ENCODE data around the gene ATP6V0E1. TPM values are rescaled to one million over a fixed set of nuclear protein-coding genes. Genes with fewer than 3 reads are reported as not detected.
A peak's percentile ranks its signal among the peaks of the same experiment; 100 is the strongest.

Gene ATP6V0E1
- total and polyA plus RNA-seq, 11 donors, result 127 to 242 (median 204) TPM

DNA sequence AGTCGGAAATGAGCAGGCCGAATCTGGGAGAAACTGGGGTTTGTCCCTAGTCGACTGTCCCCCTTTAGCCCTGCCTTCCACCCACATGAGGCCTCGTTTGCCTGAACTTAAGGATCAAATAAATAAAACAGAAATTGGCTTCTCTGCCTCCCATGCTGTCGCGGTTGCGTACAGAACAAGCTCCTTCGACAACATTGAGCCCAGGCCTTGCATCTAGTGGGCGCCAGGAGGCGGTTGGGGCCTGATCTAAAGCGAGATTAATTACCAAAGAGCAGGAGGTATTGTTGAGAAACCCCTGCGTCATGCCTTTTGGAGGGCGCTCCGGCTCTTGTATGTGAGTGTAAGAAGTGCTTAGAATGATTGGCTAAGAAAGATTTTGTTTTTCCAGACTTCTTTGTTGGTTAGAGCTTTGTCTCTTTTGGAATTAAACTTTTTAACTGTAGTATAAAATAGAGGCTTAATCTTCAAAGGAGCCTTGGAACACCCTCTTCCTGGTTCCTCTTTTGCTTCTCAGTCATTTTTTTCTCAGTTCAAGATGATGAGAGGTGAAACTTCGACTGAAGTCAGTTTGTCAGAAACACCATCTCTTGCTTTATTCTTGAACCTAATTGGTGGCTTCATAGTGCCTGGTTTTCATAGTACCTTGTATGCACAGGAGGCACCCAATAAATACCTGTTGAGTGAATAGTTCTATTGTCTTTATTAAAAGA is 828 bp downstream of the ATP6V0E1 start:
- Histone ChIP-seq H3K4me1 (peaks cover 0 to 53% (median 16%) of the 10 kb centered on the region in 12 donors), H3K27ac (peak overlapping the region; percentile 81 to 98 (median 94)), H3K9me3 (no peaks in the 10 kb centered on the region), H3K4me3 (peak overlapping the region; percentile 71 to 99 (median 88)), H3K27me3 (no peaks in the 10 kb centered on the region), H3K36me3 (peaks cover 0 to 32% (median 18%) of the 10 kb centered on the region in 9 donors)
- WGBS, 4 donors, result 0 to 1% (median 0%) methylated on average over 14 to 15 of the region's 15 CpGs
- ATAC-seq (peak; percentile 13 to 72 (median 60)), DNase-seq (peak in 4 of 5 donors; percentile 51 to 66 (median 56))
- intact Hi-C loops (cut with DNase I), result loop anchor here in 9 of 10 donors (5.0 to 10.0 kb wide), 6 partner anchors 73 to 303 kb away; partner anchors contain the start of genes BNIP1 (in 6 of the 9) and CREBRF (in 1 of the 9)
- TF ChIP-seq, protein P1, sequence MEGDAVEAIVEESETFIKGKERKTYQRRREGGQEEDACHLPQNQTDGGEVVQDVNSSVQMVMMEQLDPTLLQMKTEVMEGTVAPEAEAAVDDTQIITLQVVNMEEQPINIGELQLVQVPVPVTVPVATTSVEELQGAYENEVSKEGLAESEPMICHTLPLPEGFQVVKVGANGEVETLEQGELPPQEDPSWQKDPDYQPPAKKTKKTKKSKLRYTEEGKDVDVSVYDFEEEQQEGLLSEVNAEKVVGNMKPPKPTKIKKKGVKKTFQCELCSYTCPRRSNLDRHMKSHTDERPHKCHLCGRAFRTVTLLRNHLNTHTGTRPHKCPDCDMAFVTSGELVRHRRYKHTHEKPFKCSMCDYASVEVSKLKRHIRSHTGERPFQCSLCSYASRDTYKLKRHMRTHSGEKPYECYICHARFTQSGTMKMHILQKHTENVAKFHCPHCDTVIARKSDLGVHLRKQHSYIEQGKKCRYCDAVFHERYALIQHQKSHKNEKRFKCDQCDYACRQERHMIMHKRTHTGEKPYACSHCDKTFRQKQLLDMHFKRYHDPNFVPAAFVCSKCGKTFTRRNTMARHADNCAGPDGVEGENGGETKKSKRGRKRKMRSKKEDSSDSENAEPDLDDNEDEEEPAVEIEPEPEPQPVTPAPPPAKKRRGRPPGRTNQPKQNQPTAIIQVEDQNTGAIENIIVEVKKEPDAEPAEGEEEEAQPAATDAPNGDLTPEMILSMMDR (IDR thresholded peaks at IDR 0.05), result peak in 10 of 12 donors; percentile 6 to 44 (median 30)
- no peak for TF ChIP-seq POLR2A (IDR thresholded peaks at IDR 0.05)

DNA sequence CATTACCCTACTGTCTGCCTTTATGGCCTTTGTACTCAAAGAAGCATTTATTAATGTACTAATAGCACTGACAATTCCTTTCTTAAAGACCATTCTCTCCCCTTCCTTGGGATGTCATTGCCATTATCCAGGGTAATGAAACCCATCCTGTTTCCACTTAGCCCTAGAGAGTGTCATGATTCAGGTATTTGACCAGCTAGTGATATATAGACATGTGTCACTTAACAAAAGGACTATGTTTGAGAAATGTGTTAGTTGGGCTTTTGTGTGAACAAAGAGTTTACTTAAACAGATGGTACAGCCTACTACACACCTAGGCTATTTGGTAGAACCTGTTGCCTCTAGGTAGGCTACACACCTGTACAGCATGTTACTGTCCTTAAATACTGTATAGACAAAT is 2.0 kb downstream of the ATP6V0E1 start:
- Histone ChIP-seq H3K36me3 (peaks cover 0 to 41% (median 23%) of the 10 kb centered on the region in 9 donors), H3K4me1 (peaks cover 0 to 54% (median 18%) of the 10 kb centered on the region in 12 donors), H3K9me3 (no peaks in the 10 kb centered on the region), H3K4me3 (peak overlapping the region in 7 of 12 donors; percentile 2 to 98 (median 85)), H3K27me3 (no peaks in the 10 kb centered on the region), H3K27ac (no peak overlapping the region)
- DNase-seq (no peak), ATAC-seq (no peak)
- TF ChIP-seq, protein P1 (IDR thresholded peaks at IDR 0.05), result no peak
- TF ChIP-seq POLR2A (IDR thresholded peaks at IDR 0.05), result no peak
- intact Hi-C loops (cut with DNase I), result loop anchor here in 5 of 10 donors (10.0 kb wide), 2 partner anchors 159 to 299 kb away; partner anchors contain the start of gene BNIP1 (in 4 of the 5)

DNA sequence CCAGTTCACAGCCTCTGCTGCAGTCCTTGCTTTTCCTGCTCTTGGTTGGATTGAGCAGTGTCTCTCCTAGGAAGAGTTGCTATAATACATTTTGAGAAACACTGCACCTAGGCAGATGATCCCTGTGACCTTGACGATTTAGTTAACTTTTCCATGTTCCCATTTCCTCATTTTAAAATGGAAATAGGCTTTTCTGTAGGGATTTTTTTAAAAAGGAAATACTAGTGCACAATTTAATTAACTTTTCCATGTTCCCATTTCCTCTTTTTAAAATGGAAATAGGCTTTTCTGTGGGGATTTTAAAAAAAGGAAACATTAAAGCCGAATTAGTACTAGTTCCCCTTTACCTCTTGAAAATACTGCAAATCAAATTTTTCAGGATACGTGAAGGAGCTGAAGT is 4.7 kb downstream of the ATP6V0E1 start:
- Histone ChIP-seq H3K4me3 (no peak overlapping the region), H3K36me3 (peaks cover 0 to 66% (median 31%) of the 10 kb centered on the region in 9 donors), H3K27me3 (no peaks in the 10 kb centered on the region), H3K4me1 (peaks cover 0 to 52% (median 16%) of the 10 kb centered on the region in 12 donors), H3K27ac (no peak overlapping the region), H3K9me3 (no peaks in the 10 kb centered on the region)
- no peak for ATAC-seq
- no peak for DNase-seq
- TF ChIP-seq, protein P1 (IDR thresholded peaks at IDR 0.05), result no peak
- no peak for TF ChIP-seq POLR2A (IDR thresholded peaks at IDR 0.05)
- intact Hi-C loops (cut with DNase I), result loop anchor here in 5 of 10 donors (10.0 kb wide), 2 partner anchors 157 to 297 kb away; partner anchors contain the start of gene BNIP1 (in 4 of the 5)
- WGBS, 4 donors, result 55 to 67% (median 59%) methylated on average over 3 of the region's 3 CpGs

DNA sequence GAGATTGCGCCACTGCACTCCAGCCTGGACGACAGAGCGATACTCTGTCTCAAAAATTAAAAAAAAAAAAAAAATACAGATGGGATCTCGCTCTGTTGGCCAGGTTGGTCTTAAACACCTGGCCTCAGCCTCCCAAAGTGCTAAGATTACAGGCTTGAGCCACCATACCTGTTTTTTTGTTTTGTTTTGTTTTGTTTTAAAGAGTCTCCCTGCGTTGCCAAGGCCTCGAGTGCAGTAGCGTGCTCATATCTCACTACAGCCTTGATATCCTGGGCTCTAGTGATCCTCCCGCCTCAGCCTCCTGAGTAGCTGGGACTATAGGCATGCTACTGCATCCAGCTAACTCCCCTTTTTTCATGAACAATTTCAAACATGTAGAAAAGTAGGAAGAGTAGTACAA is 7.2 kb downstream of the ATP6V0E1 start:
- intact Hi-C loops (cut with DNase I), result no loop called here
- H3K4me3 ChIP-seq, result no peak overlapping the region
- ATAC-seq, result no peak
- peaks cover 0 to 39% (median 6%) of the 10 kb centered on the region in 12 donors for H3K4me1 ChIP-seq
- WGBS, 4 donors, result 93 to 95% (median 93%) methylated on average over 8 of the region's 8 CpGs
- no peak for TF ChIP-seq POLR2A (IDR thresholded peaks at IDR 0.05)
- TF ChIP-seq, protein P1 (IDR thresholded peaks at IDR 0.05), result no peak
- H3K27ac ChIP-seq, result no peak overlapping the region
- peaks cover 0 to 87% (median 47%) of the 10 kb centered on the region in 9 donors for H3K36me3 ChIP-seq
- no peaks in the 10 kb centered on the region for H3K27me3 ChIP-seq
- DNase-seq, result no peak
- no peaks in the 10 kb centered on the region for H3K9me3 ChIP-seq
